ENCODE measurements around the gene TRAPPC4.

TRAPPC4 gene

GRCh38 chr11:119041821-119042514 lies 23.4 kb downstream of the TRAPPC4 start:
- Histone ChIP-seq H3K4me1 (ENCODE audit: control insufficient read depth, low read depth, low read length) (peaks cover 4% of the 10 kb centered on the region), H3K9ac (ENCODE audit: low read length) (no peak overlapping the region), H3K27ac (ENCODE audit: low read length) (no peak overlapping the region), H3K9me3 (ENCODE audit: control insufficient read depth, low read depth, low read length) (no peaks in the 10 kb centered on the region), H3K36me3 (ENCODE audit: control insufficient read depth, low read depth, low read length) (peaks cover 16% of the 10 kb centered on the region), H3K4me3 (ENCODE audit: low read length) (no peak overlapping the region), H3K27me3 (ENCODE audit: control insufficient read depth, insufficient read depth, low read length) (no peaks in the 10 kb centered on the region)

GRCh38 chr11:119042927-119043326 lies 24.4 kb downstream of the TRAPPC4 start:
- H3K27ac ChIP-seq (ENCODE audit: low read length) = no peak overlapping the region
- H3K4me1 ChIP-seq (ENCODE audit: control insufficient read depth, low read depth, low read length) = peaks cover 4% of the 10 kb centered on the region
- no peak overlapping the region for H3K4me3 ChIP-seq (ENCODE audit: low read length)
- H3K9me3 ChIP-seq (ENCODE audit: control insufficient read depth, low read depth, low read length) = no peaks in the 10 kb centered on the region
- H3K36me3 ChIP-seq (ENCODE audit: control insufficient read depth, low read depth, low read length) = peaks cover 25% of the 10 kb centered on the region
- no peaks in the 10 kb centered on the region for H3K27me3 ChIP-seq (ENCODE audit: control insufficient read depth, insufficient read depth, low read length)
- no peak overlapping the region for H3K9ac ChIP-seq (ENCODE audit: low read length)

- no peak overlapping the region for H3K27ac ChIP-seq (ENCODE audit: low read length)
Observed at GRCh38 chr11:119044708-119045107, 26.1 kb downstream of the TRAPPC4 start.

DNA sequence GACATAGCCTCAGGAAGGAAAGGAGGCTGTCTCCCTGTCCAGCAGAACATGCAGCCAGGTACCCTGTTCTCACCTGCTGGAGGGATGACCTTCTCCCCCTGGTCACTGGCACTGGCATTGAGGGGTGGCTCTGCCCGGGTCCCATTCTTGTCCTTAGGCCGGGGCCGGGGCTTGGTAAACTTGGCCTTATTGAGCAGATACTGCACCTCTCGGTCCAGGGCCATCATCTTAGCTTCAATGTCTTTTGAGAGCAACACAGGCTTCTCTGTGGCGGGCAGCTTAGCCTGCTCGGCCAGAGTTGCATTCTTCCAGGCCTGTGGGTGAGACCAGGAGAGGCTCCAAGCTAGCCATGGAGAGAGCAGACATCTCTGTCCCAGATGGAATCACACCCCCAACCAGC lies 27.9 kb downstream of the TRAPPC4 start:
- Histone ChIP-seq H3K4me1 (ENCODE audit: control insufficient read depth, low read depth, low read length) (peaks cover 4% of the 10 kb centered on the region), H3K27me3 (ENCODE audit: control insufficient read depth, insufficient read depth, low read length) (no peaks in the 10 kb centered on the region), H3K9ac (ENCODE audit: low read length) (no peak overlapping the region), H3K27ac (ENCODE audit: low read length) (no peak overlapping the region), H3K4me3 (ENCODE audit: low read length) (no peak overlapping the region), H3K36me3 (ENCODE audit: control insufficient read depth, low read depth, low read length) (peaks cover 57% of the 10 kb centered on the region), H3K9me3 (ENCODE audit: control insufficient read depth, low read depth, low read length) (no peaks in the 10 kb centered on the region)

More at GRCh38 chr11:119044708-119045107, 26.1 kb downstream of the TRAPPC4 start:
- Histone ChIP-seq H3K36me3 (ENCODE audit: control insufficient read depth, low read depth, low read length) (peaks cover 42% of the 10 kb centered on the region), H3K27me3 (ENCODE audit: control insufficient read depth, insufficient read depth, low read length) (no peaks in the 10 kb centered on the region), H3K4me3 (ENCODE audit: low read length) (no peak overlapping the region), H3K9me3 (ENCODE audit: control insufficient read depth, low read depth, low read length) (no peaks in the 10 kb centered on the region), H3K9ac (ENCODE audit: low read length) (no peak overlapping the region), H3K4me1 (ENCODE audit: control insufficient read depth, low read depth, low read length) (peaks cover 4% of the 10 kb centered on the region)

- H3K4me3 ChIP-seq (ENCODE audit: low read length) = no peak overlapping the region
- no peaks in the 10 kb centered on the region for H3K9me3 ChIP-seq (ENCODE audit: control insufficient read depth, low read depth, low read length)
- peaks cover 65% of the 10 kb centered on the region for H3K36me3 ChIP-seq (ENCODE audit: control insufficient read depth, low read depth, low read length)
- H3K27me3 ChIP-seq (ENCODE audit: control insufficient read depth, insufficient read depth, low read length) = no peaks in the 10 kb centered on the region
- no peak overlapping the region for H3K9ac ChIP-seq (ENCODE audit: low read length)
- H3K4me1 ChIP-seq (ENCODE audit: control insufficient read depth, low read depth, low read length) = peaks cover 4% of the 10 kb centered on the region
- no peak overlapping the region for H3K27ac ChIP-seq (ENCODE audit: low read length)
Observed at GRCh38 chr11:119047205-119047604, 28.6 kb downstream of the TRAPPC4 start.

- Histone ChIP-seq H3K9me3 (ENCODE audit: control insufficient read depth, low read depth, low read length) (no peaks in the 10 kb centered on the region), H3K4me1 (ENCODE audit: control insufficient read depth, low read depth, low read length) (peaks cover 4% of the 10 kb centered on the region), H3K4me3 (ENCODE audit: low read length) (no peak overlapping the region), H3K27ac (ENCODE audit: low read length) (no peak overlapping the region), H3K27me3 (ENCODE audit: control insufficient read depth, insufficient read depth, low read length) (no peaks in the 10 kb centered on the region), H3K9ac (ENCODE audit: low read length) (no peak overlapping the region), H3K36me3 (ENCODE audit: control insufficient read depth, low read depth, low read length) (peaks cover 79% of the 10 kb centered on the region)
Observed at GRCh38 chr11:119048644-119049043, 30.1 kb downstream of the TRAPPC4 start.

DNA sequence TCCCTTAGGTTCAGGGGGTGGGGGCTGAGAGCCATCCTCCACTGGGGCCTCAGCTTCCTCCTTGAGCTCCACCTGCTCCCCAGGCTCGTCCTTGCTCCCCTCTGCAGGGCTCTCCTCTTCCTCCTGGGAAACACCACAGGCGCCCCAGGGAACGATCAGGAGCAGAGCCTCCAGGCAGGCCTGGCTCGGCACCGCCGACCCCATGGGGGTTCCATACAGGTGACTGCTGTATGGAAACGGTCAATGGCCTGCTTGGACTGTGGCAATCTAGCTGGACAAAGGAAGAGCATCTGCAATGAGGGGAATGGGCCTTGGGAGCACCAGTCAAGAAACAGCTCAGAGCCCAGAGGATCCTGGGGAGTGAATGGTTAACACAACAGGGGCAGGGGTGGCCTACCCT lies 30.5 kb downstream of the TRAPPC4 start:
- Histone ChIP-seq H3K9ac (ENCODE audit: low read length) (no peak overlapping the region), H3K4me3 (ENCODE audit: low read length) (no peak overlapping the region), H3K27ac (ENCODE audit: low read length) (no peak overlapping the region), H3K27me3 (ENCODE audit: control insufficient read depth, insufficient read depth, low read length) (no peaks in the 10 kb centered on the region), H3K9me3 (ENCODE audit: control insufficient read depth, low read depth, low read length) (no peaks in the 10 kb centered on the region), H3K36me3 (ENCODE audit: control insufficient read depth, low read depth, low read length) (peaks cover 83% of the 10 kb centered on the region), H3K4me1 (ENCODE audit: control insufficient read depth, low read depth, low read length) (peaks cover 4% of the 10 kb centered on the region)

- Histone ChIP-seq H3K4me3 (ENCODE audit: low read length) (no peak overlapping the region), H3K4me1 (ENCODE audit: control insufficient read depth, low read depth, low read length) (peaks cover 5% of the 10 kb centered on the region), H3K9ac (ENCODE audit: low read length) (no peak overlapping the region), H3K9me3 (ENCODE audit: control insufficient read depth, low read depth, low read length) (no peaks in the 10 kb centered on the region), H3K27me3 (ENCODE audit: control insufficient read depth, insufficient read depth, low read length) (no peaks in the 10 kb centered on the region), H3K36me3 (ENCODE audit: control insufficient read depth, low read depth, low read length) (peaks cover 84% of the 10 kb centered on the region), H3K27ac (ENCODE audit: low read length) (no peak overlapping the region)
Observed at GRCh38 chr11:119051440-119052162, 33.0 kb downstream of the TRAPPC4 start.

GRCh38 chr11:119052163-119052814 lies 33.7 kb downstream of the TRAPPC4 start:
- Histone ChIP-seq H3K9me3 (ENCODE audit: control insufficient read depth, low read depth, low read length) (no peaks in the 10 kb centered on the region), H3K4me1 (ENCODE audit: control insufficient read depth, low read depth, low read length) (peaks cover 5% of the 10 kb centered on the region), H3K36me3 (ENCODE audit: control insufficient read depth, low read depth, low read length) (peaks cover 77% of the 10 kb centered on the region), H3K27ac (ENCODE audit: low read length) (no peak overlapping the region), H3K27me3 (ENCODE audit: control insufficient read depth, insufficient read depth, low read length) (no peaks in the 10 kb centered on the region), H3K9ac (ENCODE audit: low read length) (no peak overlapping the region), H3K4me3 (ENCODE audit: low read length) (no peak overlapping the region)

DNA sequence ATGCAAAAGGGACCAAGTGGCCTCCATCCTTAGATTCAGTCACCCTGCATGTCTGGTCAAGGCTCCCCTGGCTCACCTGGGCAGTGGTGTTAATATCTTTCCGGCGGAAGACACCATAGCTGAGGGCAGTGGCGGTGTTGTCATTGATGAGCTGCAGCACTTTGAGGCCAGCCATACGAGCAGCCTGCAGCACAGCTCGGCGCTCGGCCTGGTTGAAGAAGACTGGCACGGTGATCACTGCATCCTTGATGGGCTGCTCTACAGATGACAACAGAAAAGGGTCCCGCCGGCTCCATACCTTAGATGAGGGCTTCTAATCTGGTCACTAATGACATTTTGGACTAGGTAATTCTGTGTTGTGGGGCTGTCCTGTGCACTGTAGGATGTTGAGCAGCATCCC lies 35.9 kb downstream of the TRAPPC4 start:
- H3K9ac ChIP-seq (ENCODE audit: low read length) = no peak overlapping the region
- no peaks in the 10 kb centered on the region for H3K9me3 ChIP-seq (ENCODE audit: control insufficient read depth, low read depth, low read length)
- peaks cover 5% of the 10 kb centered on the region for H3K4me1 ChIP-seq (ENCODE audit: control insufficient read depth, low read depth, low read length)
- H3K27me3 ChIP-seq (ENCODE audit: control insufficient read depth, insufficient read depth, low read length) = no peaks in the 10 kb centered on the region
- H3K36me3 ChIP-seq (ENCODE audit: control insufficient read depth, low read depth, low read length) = peaks cover 57% of the 10 kb centered on the region
- no peak overlapping the region for H3K27ac ChIP-seq (ENCODE audit: low read length)
- no peak overlapping the region for H3K4me3 ChIP-seq (ENCODE audit: low read length)

- Histone ChIP-seq H3K4me3 (ENCODE audit: low read length) (peak overlapping the region; percentile 89), H3K9ac (ENCODE audit: low read length) (peak overlapping the region; percentile 79), H3K27ac (ENCODE audit: low read length) (no peak overlapping the region), H3K36me3 (ENCODE audit: control insufficient read depth, low read depth, low read length) (peaks cover 44% of the 10 kb centered on the region), H3K27me3 (ENCODE audit: control insufficient read depth, insufficient read depth, low read length) (no peaks in the 10 kb centered on the region), H3K9me3 (ENCODE audit: control insufficient read depth, low read depth, low read length) (no peaks in the 10 kb centered on the region), H3K4me1 (ENCODE audit: control insufficient read depth, low read depth, low read length) (peaks cover 5% of the 10 kb centered on the region)
Observed at GRCh38 chr11:119055901-119056300, 37.3 kb downstream of the TRAPPC4 start.

Data from iPS-18a (cell line).